PC-9 (cell line): ENCODE results near the gene SLC35F3. TPM values are rescaled to one million over a fixed set of nuclear protein-coding genes. Genes with fewer than 3 reads are reported as not detected.

Source experiments
- BruUV-seq: library from RNA; stranded (reverse); fragments of 400-500 nt; replicated peaks from 2 replicates; lab custom pipeline; 2021; lab: Mats Ljungman, UMichigan
- CTCF ChIA-PET: fragments of 300-600 bp; sonication (Branson Sonifier 250); formaldehyde crosslinking; loops from one replicate; lab custom pipeline; 2022; ENCODE audit warnings: antibody characterized with exemption; lab: Charles Lee
- POLR2A ChIA-PET: fragments of 300-600 bp; sonication (Branson Sonifier 250); formaldehyde crosslinking; loops from one replicate; lab custom pipeline; 2022; ENCODE audit warnings: antibody characterized with exemption; ENCODE audit not compliant: unreplicated experiment; lab: Charles Lee
- DNase-seq, 2 experiments: peaks; one replicate each; pipeline versions ENCODE4 v3.0.0 to v3.0.0-alpha.2; 2015 to 2022; ENCODE audit warnings: mixed read lengths in 1 of 2
- H2AFZ ChIP-seq: fragments of 200-600 bp; sonication (generic); 2 replicates; pipeline ENCODE4 v1.8.1; 2017; ENCODE audit warnings: antibody characterized with exemption
- H3F3A ChIP-seq: fragments of 200-600 bp; sonication (generic); 2 replicates; pipeline ENCODE4 v1.8.1; 2017; ENCODE audit warnings: antibody characterized with exemption, mild to moderate bottlenecking, low read depth; ENCODE audit not compliant: insufficient read depth
- H3K27ac ChIP-seq: fragments of 200-600 bp; sonication (generic); 2 replicates; pipeline ENCODE4 v1.6.1; 2016; ENCODE audit warnings: mixed run types
- H3K27me3 ChIP-seq: fragments of 200-600 bp; sonication (generic); 2 replicates; pipeline ENCODE4 v1.6.1; 2016; ENCODE audit warnings: low read depth, mixed run types; ENCODE audit not compliant: insufficient read depth
- H3K36me3 ChIP-seq: fragments of 200-600 bp; sonication (generic); 2 replicates; pipeline ENCODE4 v1.6.1; 2016; ENCODE audit warnings: low read depth, mixed run types
- H3K4me1 ChIP-seq: fragments of 200-600 bp; sonication (generic); replicated peaks from 2 replicates; pipeline ENCODE4 v1.6.1; 2016; ENCODE audit warnings: mixed run types; ENCODE audit not compliant: insufficient read depth
- H3K4me2 ChIP-seq: fragments of 200-600 bp; sonication (generic); 2 replicates; pipeline ENCODE4 v1.6.1; 2017; ENCODE audit warnings: mixed run types
- H3K4me3 ChIP-seq: fragments of 200-600 bp; sonication (generic); 2 replicates; pipeline ENCODE4 v1.6.1; 2016; ENCODE audit warnings: mixed run types
- H3K79me2 ChIP-seq: fragments of 200-600 bp; sonication (generic); 2 replicates; pipeline ENCODE4 v1.6.1; 2017; ENCODE audit warnings: low read depth, mixed run types
- H3K9me2 ChIP-seq: fragments of 200-600 bp; sonication (generic); 2 replicates; pipeline ENCODE4 v1.8.1; 2017; ENCODE audit warnings: mild to moderate bottlenecking; ENCODE audit not compliant: insufficient read depth
- H3K9me3 ChIP-seq: fragments of 200-600 bp; sonication (generic); 2 replicates; pipeline ENCODE4 v1.8.1; 2016; ENCODE audit warnings: low read depth; ENCODE audit not compliant: insufficient read depth
- H4K20me1 ChIP-seq: fragments of 200-600 bp; sonication (generic); 2 replicates; pipeline ENCODE4 v1.8.1; 2017; ENCODE audit not compliant: insufficient read depth
- EZH2 ChIP-seq: fragments of 200-600 bp; sonication (generic); IDR thresholded peaks from 2 replicates; pipeline ENCODE4 v1.8.0; 2017; ENCODE audit warnings: antibody characterized with exemption, low read depth
- intact Hi-C: fragments of 100-400 bp; cut with micrococcal nuclease; formaldehyde crosslinking; loops from one replicate; pipeline ENCODE4 v1.10.0; 2022; ENCODE audit not compliant: unreplicated experiment
- total RNA-seq: library from RNA; stranded (reverse); gene quantifications from 2 replicates; pipeline ENCODE4 v1.2.3, GENCODE V29; 2021
- TF ChIP-seq, protein P1 (sequence below): fragments of 200-600 bp; sonication (generic); conservative IDR thresholded peaks from 2 replicates; pipeline ENCODE4 v1.6.1; 2017; ENCODE audit warnings: mixed run types, antibody characterized with exemption, mild to moderate bottlenecking, moderate library complexity

Gene SLC35F3
- total RNA-seq, 1 experiment from 2014 or later, result 6.1 TPM

DNA sequence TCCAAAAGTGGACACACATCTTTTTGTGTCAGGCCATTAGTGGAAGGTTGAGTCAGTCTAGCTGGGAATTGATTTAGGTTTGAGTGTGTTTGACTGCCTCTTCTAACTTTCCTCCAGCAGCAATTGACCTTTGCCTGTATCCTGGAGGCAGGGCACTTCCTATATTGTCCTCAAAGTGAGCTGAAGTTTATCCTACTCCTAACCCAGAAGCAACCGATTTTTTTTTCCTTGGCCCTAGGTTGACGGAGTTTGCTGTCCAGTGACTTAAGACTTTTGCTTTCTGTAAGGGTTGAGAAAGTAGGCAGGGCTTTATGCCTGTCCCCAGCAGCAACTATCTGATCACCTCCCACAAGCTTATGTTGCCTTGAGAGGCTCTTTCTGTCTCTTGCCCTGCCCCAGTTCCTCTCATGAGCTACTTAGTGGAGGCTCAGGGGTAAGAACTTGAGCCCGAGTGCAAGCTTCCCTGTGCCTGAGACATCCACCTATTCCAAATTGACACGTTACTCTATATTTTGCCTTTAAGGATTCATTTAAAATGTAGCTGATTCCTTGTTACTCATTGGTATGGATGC, 30.9 kb downstream of the SLC35F3 start:
- no peaks in the 10 kb centered on the region for H3K27me3 ChIP-seq
- no peak for DNase-seq
- H3K4me1 ChIP-seq, result no peaks in the 10 kb centered on the region
- H3K9me3 ChIP-seq, result no peaks in the 10 kb centered on the region
- no peak for TF ChIP-seq EZH2
- TF ChIP-seq, protein P1, sequence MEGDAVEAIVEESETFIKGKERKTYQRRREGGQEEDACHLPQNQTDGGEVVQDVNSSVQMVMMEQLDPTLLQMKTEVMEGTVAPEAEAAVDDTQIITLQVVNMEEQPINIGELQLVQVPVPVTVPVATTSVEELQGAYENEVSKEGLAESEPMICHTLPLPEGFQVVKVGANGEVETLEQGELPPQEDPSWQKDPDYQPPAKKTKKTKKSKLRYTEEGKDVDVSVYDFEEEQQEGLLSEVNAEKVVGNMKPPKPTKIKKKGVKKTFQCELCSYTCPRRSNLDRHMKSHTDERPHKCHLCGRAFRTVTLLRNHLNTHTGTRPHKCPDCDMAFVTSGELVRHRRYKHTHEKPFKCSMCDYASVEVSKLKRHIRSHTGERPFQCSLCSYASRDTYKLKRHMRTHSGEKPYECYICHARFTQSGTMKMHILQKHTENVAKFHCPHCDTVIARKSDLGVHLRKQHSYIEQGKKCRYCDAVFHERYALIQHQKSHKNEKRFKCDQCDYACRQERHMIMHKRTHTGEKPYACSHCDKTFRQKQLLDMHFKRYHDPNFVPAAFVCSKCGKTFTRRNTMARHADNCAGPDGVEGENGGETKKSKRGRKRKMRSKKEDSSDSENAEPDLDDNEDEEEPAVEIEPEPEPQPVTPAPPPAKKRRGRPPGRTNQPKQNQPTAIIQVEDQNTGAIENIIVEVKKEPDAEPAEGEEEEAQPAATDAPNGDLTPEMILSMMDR, result no peak
- no peaks in the 10 kb centered on the region for H3K79me2 ChIP-seq
- H3K36me3 ChIP-seq, result no peaks in the 10 kb centered on the region
- H3K27ac ChIP-seq, result no peak overlapping the region
- intact Hi-C loops, result no loop called here
- ChIA-PET POLR2A (no interaction called here), CTCF (interaction anchor here (0.7 kb wide), 1 partner anchor 9 kb away, joined by 14 read pairs; no protein-coding TSS in a partner anchor)
- H4K20me1 ChIP-seq, result no peaks in the 10 kb centered on the region
- no peak overlapping the region for H2AFZ ChIP-seq
- H3K9me2 ChIP-seq, result no peaks in the 10 kb centered on the region
- H3K4me3 ChIP-seq, result no peak overlapping the region
- no peak overlapping the region for H3K4me2 ChIP-seq
- BruUV-seq, result no TSS peak
- no peaks in the 10 kb centered on the region for H3F3A ChIP-seq

DNA sequence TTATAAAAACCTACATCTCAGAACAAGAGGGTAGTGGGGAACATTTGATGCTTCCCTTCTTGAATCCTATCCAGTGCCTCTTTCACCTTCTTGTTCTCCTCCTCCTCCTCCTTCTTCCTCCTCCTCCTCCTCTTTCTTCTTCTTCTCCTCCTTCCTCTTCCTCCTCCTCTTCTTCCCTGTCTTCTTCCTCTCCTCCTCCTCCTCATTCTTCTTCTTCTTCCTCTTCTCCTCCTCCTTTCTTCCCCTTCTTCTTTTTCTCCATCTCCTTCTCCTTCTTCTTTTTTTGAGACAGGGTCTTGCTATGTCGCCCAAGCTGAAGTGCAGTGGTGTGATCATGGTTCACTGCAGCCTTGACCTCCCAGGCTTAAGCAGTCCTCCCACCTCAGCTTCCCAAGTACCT, 31.9 kb downstream of the SLC35F3 start:
- DNase-seq, result no peak
- BruUV-seq, result no TSS peak
- Histone ChIP-seq H3K27me3 (no peaks in the 10 kb centered on the region), H3K27ac (no peak overlapping the region), H3K4me2 (no peak overlapping the region), H2AFZ (no peak overlapping the region), H3K79me2 (no peaks in the 10 kb centered on the region), H3K4me3 (no peak overlapping the region), H4K20me1 (no peaks in the 10 kb centered on the region), H3K36me3 (no peaks in the 10 kb centered on the region), H3K9me3 (no peaks in the 10 kb centered on the region), H3K9me2 (no peaks in the 10 kb centered on the region), H3K4me1 (no peaks in the 10 kb centered on the region), H3F3A (no peaks in the 10 kb centered on the region)
- TF ChIP-seq, protein P1, result no peak
- no peak for TF ChIP-seq EZH2
- ChIA-PET CTCF (no interaction called here), POLR2A (no interaction called here)
- intact Hi-C loops, result no loop called here

DNA sequence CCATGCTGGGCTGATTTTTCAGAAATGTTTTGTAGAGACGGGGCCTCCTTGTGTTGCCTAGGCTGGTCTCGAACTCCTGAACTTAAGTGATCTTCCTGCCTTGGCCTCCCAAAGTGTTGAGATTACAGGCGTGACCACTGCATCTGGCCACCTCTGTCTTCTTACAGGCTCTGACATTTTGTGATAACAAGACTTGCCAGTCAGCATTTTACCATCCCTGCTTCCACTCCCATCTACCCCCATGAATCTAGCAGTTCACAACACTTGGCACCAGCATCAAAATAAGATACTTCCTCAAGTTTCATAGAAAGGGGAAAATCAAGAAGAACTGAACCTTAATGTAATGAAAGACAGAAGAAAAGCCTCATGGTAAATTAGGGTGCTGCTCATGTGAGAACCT, 32.4 kb downstream of the SLC35F3 start:
- ChIA-PET CTCF (no interaction called here), POLR2A (no interaction called here)
- no peak overlapping the region for H2AFZ ChIP-seq
- no peaks in the 10 kb centered on the region for H3K36me3 ChIP-seq
- H3F3A ChIP-seq, result no peaks in the 10 kb centered on the region
- no peak for DNase-seq
- no peak overlapping the region for H3K4me3 ChIP-seq
- no peaks in the 10 kb centered on the region for H3K9me2 ChIP-seq
- BruUV-seq, result no TSS peak
- no peak for TF ChIP-seq EZH2
- TF ChIP-seq, protein P1, result no peak
- no peak overlapping the region for H3K4me2 ChIP-seq
- no peaks in the 10 kb centered on the region for H3K4me1 ChIP-seq
- no peaks in the 10 kb centered on the region for H3K27me3 ChIP-seq
- no peaks in the 10 kb centered on the region for H3K9me3 ChIP-seq
- no peaks in the 10 kb centered on the region for H4K20me1 ChIP-seq
- no peak overlapping the region for H3K27ac ChIP-seq
- H3K79me2 ChIP-seq, result no peaks in the 10 kb centered on the region
- intact Hi-C loops, result no loop called here
